Measurements from ENCODE around the gene S100PBP.

GRCh38 chr1:32894019-32894600 is 76.7 kb downstream of the S100PBP start:
- TF ChIP-seq MEF2A (IDR thresholded peaks at IDR 0.05; ENCODE audit: control insufficient read depth, low read depth, low read length) (no peak), GABPB1 (CRISPR knock-in tag; IDR thresholded peaks at IDR 0.05) (no peak), TBP (optimal IDR thresholded peaks at IDR 0.05; ENCODE audit: low read depth, low read length) (no peak), MYNN (IDR thresholded peaks at IDR 0.05) (no peak), MYNN (CRISPR knock-in tag; IDR thresholded peaks at IDR 0.05) (no peak), ZNF184 (CRISPR knock-in tag; IDR thresholded peaks at IDR 0.05) (no peak), NR2C1 (IDR thresholded peaks at IDR 0.05) (no peak), NR2C1 (tag; IDR thresholded peaks at IDR 0.05) (no peak), RBM22 (IDR thresholded peaks at IDR 0.05; ENCODE audit: low read depth, low read length, poor library complexity, severe bottlenecking) (no peak), DPF2 (IDR thresholded peaks at IDR 0.05) (no peak), FOXP1 (CRISPR knock-in tag; IDR thresholded peaks at IDR 0.05) (no peak), MCM7 (IDR thresholded peaks at IDR 0.05) (no peak), POLR2AphosphoS2 (IDR thresholded peaks at IDR 0.05; ENCODE audit: low read length) (no peak)

All from K562 (cell line).